AG10803 (cell line): ENCODE measurements around the gene ROMO1.
"Not testable (repeated sequence)": the region's sequence is repeated elsewhere in the genome, so short reads cannot be mapped to it uniquely, and the experiment has no call there.

ENCODE experiments used
- DNase-seq: peaks from one replicate; pipeline ENCODE4 v3.0.0; 2010; ENCODE audit warnings: low read depth
- H3K4me3 ChIP-seq: 2 replicates; pipeline ENCODE4 v1.5.1; 2011; ENCODE audit warnings: mild to moderate bottlenecking, low read length, control low read depth
- CTCF ChIP-seq: conservative IDR thresholded peaks from 2 replicates; pipeline ENCODE4 v1.5.1; 2011; ENCODE audit warnings: mild to moderate bottlenecking, low read length, control low read depth, inconsistent platforms

Gene ROMO1

GRCh38 chr20:35702824-35703695, 3.9 kb downstream of the ROMO1 start:
- no peak for DNase-seq
- no peak overlapping the region for H3K4me3 ChIP-seq
- TF ChIP-seq CTCF = no peak

GRCh38 chr20:35704514-35705261, 5.5 kb downstream of the ROMO1 start:
- H3K4me3 ChIP-seq = no peak overlapping the region
- DNase-seq = no peak
- TF ChIP-seq CTCF = no peak

- H3K4me3 ChIP-seq, DNase-seq: not testable (repeated sequence)
Observed at GRCh38 chr20:35705894-35706293, 6.7 kb downstream of the ROMO1 start.

- DNase-seq, H3K4me3 ChIP-seq: not testable (repeated sequence)
Observed at GRCh38 chr20:35706591-35707529, 7.7 kb downstream of the ROMO1 start.

- TF ChIP-seq CTCF = no peak
- no peak overlapping the region for H3K4me3 ChIP-seq
- DNase-seq = no peak
Observed at GRCh38 chr20:35708502-35708901, 9.3 kb downstream of the ROMO1 start.

GRCh38 chr20:35709259-35709658, 10.1 kb downstream of the ROMO1 start:
- no peak overlapping the region for H3K4me3 ChIP-seq
- no peak for TF ChIP-seq CTCF
- no peak for DNase-seq

GRCh38 chr20:35710039-35710438, 10.8 kb downstream of the ROMO1 start:
- no peak for TF ChIP-seq CTCF
- H3K4me3 ChIP-seq = no peak overlapping the region
- DNase-seq = no peak
